Natural killer cell treated with Interleukin-12 subunit alpha and Interleukin-12 subunit beta and Interleukin-15 and Interleukin-18, amount 100 ng/mL, for 72 hours (primary cell): ENCODE data around the gene ATP13A3. TPM values are rescaled to one million over a fixed set of nuclear protein-coding genes. Genes with fewer than 3 reads are reported as not detected.

ENCODE experiments used
- ATAC-seq, 2 donors: fragments of 150-1000 bp; cut with Tn5 transposase in 1 of 2; sonication (Bioruptor Pico), chemical (Tn5 transposase) in 1 of 2; 2 replicates each; pipeline ENCODE4 v1.10.0; 2021
- DNase-seq: peaks from one replicate; pipeline ENCODE4 v3.0.0; 2022; ENCODE audit warnings: low spot score
- H3K27ac Mint-ChIP-seq, 2 donors: 1 replicate in 1 of 2; 2 replicates in 1 of 2; pipeline ENCODE4 v1.8.0; 2022; ENCODE audit warnings: mixed read lengths in 2 of 2, mild to moderate bottlenecking in 1 of 2, moderate library complexity in 1 of 2
- H3K27me3 Mint-ChIP-seq, 2 donors: 1 replicate in 1 of 2; 2 replicates in 1 of 2; pipeline ENCODE4 v1.8.0; 2022; ENCODE audit warnings: mixed read lengths in 2 of 2
- H3K36me3 Mint-ChIP-seq: one replicate; pipeline ENCODE4 v1.8.0; 2022; ENCODE audit warnings: mixed read lengths
- H3K4me1 Mint-ChIP-seq, 2 donors: 1 replicate in 1 of 2; 2 replicates in 1 of 2; pipeline ENCODE4 v1.8.0; 2022; ENCODE audit warnings: low read depth in 2 of 2, mixed read lengths in 2 of 2, mild to moderate bottlenecking in 1 of 2
- H3K4me3 Mint-ChIP-seq: one replicate; pipeline ENCODE4 v1.8.0; 2022; ENCODE audit warnings: mixed read lengths
- H3K9me3 Mint-ChIP-seq: 2 replicates; pipeline ENCODE4 v1.8.0; 2022; ENCODE audit warnings: mixed read lengths
- total RNA-seq, 2 donors: library from RNA; stranded (reverse); gene quantifications; one replicate each; pipeline ENCODE4 v1.2.3, GENCODE V29; 2022

The ATP13A3 gene
- total RNA-seq, 2 donors from 2014 or later: 67.6 to 157 TPM

DNA sequence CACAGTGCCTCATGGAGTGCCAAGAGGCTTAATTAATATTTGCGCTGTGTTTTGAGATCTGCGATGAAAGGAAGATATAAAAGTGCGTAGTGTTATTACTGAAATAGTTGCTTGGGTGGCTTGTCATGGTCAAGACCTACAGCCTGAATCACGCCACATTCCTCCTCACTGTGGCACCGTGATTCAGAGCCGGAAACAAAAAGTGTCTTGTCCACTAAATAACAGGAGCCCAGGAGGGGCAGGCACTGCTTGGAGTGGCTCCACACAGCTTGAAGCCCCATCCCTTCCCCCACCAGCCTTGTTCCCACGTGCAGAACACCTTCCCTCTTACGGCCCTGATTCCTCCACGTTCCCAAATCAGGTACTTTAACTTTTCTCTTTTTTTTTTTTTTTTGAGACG, 116.0 kb downstream of the ATP13A3 start:
- H3K4me3 Mint-ChIP-seq: no peak overlapping the region
- DNase-seq: no peak
- H3K9me3 Mint-ChIP-seq: no peaks in the 10 kb centered on the region
- H3K27me3 Mint-ChIP-seq: peaks cover 37 to 41% of the 10 kb centered on the region in 2 donors
- no peak for ATAC-seq
- H3K27ac Mint-ChIP-seq: no peak overlapping the region
- no peaks in the 10 kb centered on the region for H3K36me3 Mint-ChIP-seq
- H3K4me1 Mint-ChIP-seq: peaks cover 0 to 3% of the 10 kb centered on the region in 2 donors

DNA sequence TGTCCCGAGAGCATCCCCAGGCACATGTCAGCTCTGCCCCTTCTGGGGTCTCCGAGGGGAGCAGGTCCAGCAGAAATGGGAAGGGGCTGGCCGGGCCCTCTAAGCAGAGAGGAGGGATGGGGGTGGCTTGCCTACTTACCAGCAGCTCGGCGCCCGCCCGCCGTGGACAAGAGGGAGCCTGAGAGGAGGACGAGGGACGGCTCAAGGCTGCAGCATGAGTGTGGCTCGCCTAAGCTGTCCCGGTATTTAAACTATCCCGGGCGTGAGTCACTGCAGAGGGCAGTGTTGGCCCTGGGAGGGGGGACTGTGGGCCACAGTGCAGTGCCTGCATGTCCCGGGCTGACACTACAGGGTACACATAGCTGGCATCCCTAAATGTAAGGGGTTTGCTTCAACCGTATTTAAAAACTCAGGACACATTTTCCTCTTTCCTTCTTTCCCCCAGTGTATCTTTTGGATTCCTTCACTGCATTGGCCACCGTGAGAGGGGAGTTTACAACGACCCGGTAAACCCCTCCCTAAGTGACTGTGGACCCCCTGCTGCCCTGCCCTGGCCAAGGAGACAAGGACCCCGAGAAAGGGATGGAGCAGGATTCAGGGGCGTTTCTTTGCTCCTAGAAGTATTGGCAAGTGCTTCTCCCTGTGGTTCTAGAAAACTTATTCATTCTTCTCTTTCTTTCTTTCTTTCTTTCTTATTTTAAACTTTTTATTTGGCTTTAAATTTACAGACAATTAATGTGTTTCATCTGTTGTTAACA, 117.1 kb downstream of the ATP13A3 start, which contains the start of gene LRRC15:
LRRC15 (minus strand) TSS at position 222 of the 758 bp plus-strand sequence. CDS start 8,700 bp downstream, outside the sequence.
- H3K4me3 Mint-ChIP-seq: no peak within 1 kb of the TSS
- no peaks in the 10 kb centered on the region for H3K36me3 Mint-ChIP-seq
- DNase-seq (no peak), ATAC-seq (peak in 1 of 2 donors; percentile 19)
- no peaks in the 10 kb centered on the region for H3K4me1 Mint-ChIP-seq
- peaks cover 32 to 34% of the 10 kb centered on the region in 2 donors for H3K27me3 Mint-ChIP-seq
- no peak within 1 kb of the TSS for H3K27ac Mint-ChIP-seq
- no peaks in the 10 kb centered on the region for H3K9me3 Mint-ChIP-seq

DNA sequence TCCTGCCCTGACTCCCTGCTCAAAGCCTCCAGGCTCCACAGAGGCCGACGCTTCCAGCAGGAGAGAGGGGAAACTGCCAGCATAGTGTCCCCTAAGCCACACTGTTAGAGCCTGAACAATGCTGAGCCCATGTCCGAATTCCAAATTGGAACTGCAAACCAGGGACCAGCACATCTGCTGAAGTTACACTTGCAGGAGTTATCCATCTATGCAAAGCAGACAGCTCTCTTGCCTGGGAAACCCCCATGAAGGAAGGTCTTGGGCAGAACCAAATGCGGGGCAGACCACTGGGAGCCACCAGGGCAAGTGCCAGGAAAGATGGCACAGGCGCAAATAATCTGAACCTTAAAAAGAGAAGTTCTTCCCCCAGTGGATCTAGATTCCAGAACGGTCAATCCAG, 117.9 kb downstream of the ATP13A3 start:
- no peaks in the 10 kb centered on the region for H3K4me1 Mint-ChIP-seq
- no peaks in the 10 kb centered on the region for H3K36me3 Mint-ChIP-seq
- H3K27ac Mint-ChIP-seq: no peak overlapping the region
- peaks cover 32 to 34% of the 10 kb centered on the region in 2 donors for H3K27me3 Mint-ChIP-seq
- ATAC-seq (no peak), DNase-seq (no peak)
- H3K9me3 Mint-ChIP-seq: no peaks in the 10 kb centered on the region
- no peak overlapping the region for H3K4me3 Mint-ChIP-seq

DNA sequence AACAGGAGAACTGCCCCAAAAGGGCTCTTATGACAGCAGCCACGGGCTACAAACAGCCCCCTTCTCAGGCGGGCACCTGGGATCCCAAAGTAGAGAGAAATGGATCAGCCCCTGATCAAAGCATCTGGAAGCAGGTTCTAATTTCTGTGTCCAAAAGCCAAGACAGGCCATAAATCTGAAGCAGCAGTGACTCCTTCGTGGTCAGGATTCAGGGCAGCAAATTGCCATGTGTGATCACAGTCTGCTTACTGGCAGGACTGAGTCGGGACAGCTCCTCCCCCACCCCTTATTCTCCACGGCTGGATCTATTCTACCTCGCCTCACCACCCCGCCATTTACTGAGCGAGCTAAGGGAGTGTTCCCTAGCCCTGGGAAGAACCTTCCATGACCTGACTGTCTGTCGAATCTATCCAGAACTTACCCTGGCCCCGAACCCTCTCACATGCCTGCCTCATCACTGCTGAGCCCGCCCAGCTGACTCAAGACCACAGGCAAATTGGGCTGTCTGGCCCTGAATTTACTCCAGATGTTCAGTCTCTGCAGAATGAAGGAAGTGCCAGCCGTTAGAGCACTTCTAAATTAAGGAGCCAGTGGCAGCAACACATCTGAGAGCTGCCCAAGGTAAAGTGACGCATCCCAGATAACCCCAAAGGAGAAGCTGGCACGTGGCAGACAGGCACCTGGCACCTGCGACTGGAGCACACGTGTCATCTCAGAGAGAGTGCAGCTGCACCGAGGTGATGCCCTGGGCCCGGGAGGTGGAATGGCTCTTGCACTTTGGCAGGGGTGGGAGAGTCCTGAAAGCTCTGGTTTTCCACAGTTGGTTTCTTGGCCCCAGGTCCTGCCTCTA, 118.6 kb downstream of the ATP13A3 start:
- DNase-seq (no peak), ATAC-seq (no peak)
- Mint-ChIP-seq H3K4me1 (no peaks in the 10 kb centered on the region), H3K27me3 (peaks cover 32 to 34% of the 10 kb centered on the region in 2 donors), H3K9me3 (no peaks in the 10 kb centered on the region), H3K27ac (no peak overlapping the region), H3K36me3 (no peaks in the 10 kb centered on the region), H3K4me3 (no peak overlapping the region)

DNA sequence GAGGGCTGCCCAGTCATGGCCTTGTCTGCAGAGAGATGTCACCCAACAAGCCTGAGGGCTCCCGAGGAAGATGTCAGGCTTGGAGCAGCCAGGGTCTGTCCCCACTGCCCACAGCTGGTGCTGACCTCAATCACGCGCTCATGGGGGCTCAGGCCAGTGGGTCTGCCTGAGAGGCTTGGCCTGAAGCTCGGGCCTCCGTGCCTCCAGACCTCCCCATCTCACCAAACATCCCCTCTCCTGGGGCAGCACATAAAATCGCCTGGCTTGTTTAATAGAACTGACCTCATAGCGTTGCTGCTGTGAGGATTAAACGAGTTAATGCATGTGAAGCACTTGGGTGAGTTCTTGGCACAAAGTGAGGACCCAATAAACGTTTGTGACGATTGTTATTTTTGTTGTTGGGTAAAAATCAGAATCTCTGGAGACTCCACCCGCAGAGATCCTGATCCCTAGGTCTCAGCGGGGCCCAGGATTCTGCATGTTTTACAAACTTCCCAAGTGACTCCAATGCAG, 120.8 kb downstream of the ATP13A3 start:
- Mint-ChIP-seq H3K36me3 (no peaks in the 10 kb centered on the region), H3K27me3 (peaks cover 28 to 34% of the 10 kb centered on the region in 2 donors), H3K4me1 (no peaks in the 10 kb centered on the region), H3K9me3 (no peaks in the 10 kb centered on the region), H3K27ac (no peak overlapping the region), H3K4me3 (no peak overlapping the region)
- ATAC-seq (no peak), DNase-seq (no peak)

DNA sequence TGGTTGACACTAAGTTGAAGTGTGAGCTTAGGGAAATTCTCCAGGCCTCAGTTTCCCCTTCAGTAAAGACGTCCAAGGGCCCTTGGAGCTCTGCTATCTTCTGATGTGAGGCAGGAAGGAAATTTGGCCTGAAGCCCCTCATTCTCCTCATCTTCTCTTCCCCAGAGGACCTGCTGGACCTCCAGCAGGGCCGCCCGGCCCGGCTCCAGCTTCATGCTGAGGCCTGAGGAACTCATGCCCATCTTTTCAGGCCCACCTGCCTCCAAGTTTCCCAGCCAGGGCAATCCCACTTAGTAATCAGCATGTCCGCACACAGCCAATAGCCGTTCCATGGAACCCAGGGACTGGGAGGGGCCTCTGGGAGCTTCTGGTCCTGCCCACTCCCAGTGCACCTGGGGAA, 121.3 kb downstream of the ATP13A3 start:
- Mint-ChIP-seq H3K9me3 (no peaks in the 10 kb centered on the region), H3K27me3 (peaks cover 25 to 29% of the 10 kb centered on the region in 2 donors), H3K4me3 (no peak overlapping the region), H3K4me1 (no peaks in the 10 kb centered on the region), H3K27ac (no peak overlapping the region), H3K36me3 (no peaks in the 10 kb centered on the region)
- DNase-seq: no peak
- ATAC-seq: no peak

DNA sequence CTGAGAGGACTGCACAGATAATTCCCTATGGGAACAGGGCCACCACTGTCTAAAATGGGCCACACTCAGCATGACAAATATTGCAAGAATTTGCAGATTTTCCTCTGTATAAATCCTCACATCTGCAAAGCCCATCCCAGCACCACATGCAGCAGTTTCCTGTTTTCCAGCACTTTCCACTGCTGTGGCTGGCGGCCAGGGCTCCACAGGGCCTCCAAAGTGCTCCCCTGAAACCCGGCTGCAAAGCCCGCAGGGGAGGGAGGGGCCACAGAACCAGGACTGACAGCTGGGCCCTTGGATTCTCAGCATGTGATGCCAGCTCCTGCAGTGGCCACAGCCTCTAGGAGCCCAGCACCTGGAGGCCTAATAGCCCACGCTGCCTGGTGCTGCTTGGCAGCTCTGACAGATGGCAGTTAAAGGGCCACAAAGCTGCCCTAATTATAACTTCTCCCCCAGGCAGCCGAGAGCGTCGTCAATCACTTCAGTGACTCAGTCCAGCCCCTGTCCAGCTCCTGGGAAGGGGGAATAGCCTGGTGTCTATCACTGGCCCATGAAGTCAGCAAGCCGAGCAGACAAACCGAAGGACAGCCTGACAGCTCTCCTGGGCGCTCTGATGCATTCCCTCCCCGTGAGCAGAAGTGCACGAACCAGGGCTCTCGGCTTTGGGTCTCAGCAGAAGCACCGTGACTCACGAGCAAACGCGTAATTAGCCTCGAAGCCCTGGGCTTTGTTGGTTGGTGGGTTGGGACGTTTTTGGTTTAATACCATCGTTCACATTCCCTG, 122.0 kb downstream of the ATP13A3 start:
- H3K27me3 Mint-ChIP-seq: peaks cover 21 to 26% of the 10 kb centered on the region in 2 donors
- H3K9me3 Mint-ChIP-seq: no peaks in the 10 kb centered on the region
- no peaks in the 10 kb centered on the region for H3K4me1 Mint-ChIP-seq
- H3K4me3 Mint-ChIP-seq: no peak overlapping the region
- no peak overlapping the region for H3K27ac Mint-ChIP-seq
- ATAC-seq (no peak), DNase-seq (no peak)
- H3K36me3 Mint-ChIP-seq: no peaks in the 10 kb centered on the region

DNA sequence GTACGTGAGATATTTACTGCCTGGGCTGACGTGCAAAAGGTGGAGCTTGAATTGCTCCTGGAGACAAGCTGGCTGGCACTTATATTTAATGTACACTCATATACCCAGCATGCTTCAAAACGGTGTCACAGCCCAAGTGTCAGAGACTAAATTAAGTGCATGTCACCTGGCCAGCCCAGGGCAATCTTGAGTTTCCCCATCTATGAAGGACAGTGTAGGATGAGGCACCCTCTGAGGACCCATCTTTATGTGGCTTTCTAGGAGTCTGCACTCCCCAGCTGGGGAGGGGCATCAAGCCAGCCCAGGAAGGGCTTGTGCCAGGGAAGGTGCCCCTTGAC, 122.5 kb downstream of the ATP13A3 start:
- DNase-seq (no peak), ATAC-seq (no peak)
- no peak overlapping the region for H3K4me3 Mint-ChIP-seq
- H3K36me3 Mint-ChIP-seq: no peaks in the 10 kb centered on the region
- no peaks in the 10 kb centered on the region for H3K9me3 Mint-ChIP-seq
- no peak overlapping the region for H3K27ac Mint-ChIP-seq
- peaks cover 24 to 27% of the 10 kb centered on the region in 2 donors for H3K27me3 Mint-ChIP-seq
- no peaks in the 10 kb centered on the region for H3K4me1 Mint-ChIP-seq

DNA sequence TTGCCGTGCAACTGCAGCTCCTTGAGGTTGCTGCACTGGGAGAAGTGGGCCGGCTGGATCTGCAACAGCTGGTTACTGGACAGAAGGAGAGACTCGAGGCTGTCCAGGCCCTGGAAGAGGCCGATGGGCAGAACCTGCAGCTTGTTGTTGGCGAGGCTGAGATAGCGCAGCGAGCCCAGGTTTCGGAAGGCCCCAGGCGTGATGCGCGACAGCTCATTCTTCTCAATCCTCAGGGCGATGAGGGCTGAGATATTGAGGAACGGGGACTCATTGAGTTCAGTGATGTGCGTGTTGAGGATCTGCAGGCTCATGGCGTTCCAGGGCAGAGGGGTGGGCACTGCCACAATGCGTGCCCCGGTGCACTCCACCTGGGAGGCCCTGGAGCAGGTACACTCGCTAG, 126.2 kb downstream of the ATP13A3 start:
- H3K27me3 Mint-ChIP-seq: peaks cover 12 to 14% of the 10 kb centered on the region in 2 donors
- DNase-seq: no peak
- no peak overlapping the region for H3K4me3 Mint-ChIP-seq
- ATAC-seq: no peak
- no peaks in the 10 kb centered on the region for H3K36me3 Mint-ChIP-seq
- H3K9me3 Mint-ChIP-seq: no peaks in the 10 kb centered on the region
- H3K4me1 Mint-ChIP-seq: no peaks in the 10 kb centered on the region
- no peak overlapping the region for H3K27ac Mint-ChIP-seq

DNA sequence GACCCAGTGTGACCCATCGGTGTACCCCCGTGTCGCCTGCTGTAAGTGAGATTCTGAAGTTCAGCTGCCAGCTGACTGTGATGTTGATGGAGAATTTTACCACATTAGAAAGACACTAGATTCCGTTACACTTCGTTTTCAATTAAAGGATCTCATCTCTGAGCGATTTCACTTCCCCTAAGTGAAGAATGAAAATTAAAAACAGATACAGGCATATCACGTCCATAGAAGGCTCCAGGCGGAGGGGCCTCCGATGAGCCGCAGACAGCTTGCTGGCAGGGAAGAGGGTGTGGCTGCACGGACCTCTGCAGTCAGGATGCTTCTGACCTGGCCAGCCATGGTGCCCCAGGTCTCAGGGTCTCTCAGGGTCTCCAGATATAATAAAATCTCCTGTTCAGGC, 129.1 kb downstream of the ATP13A3 start:
- DNase-seq (no peak), ATAC-seq (no peak)
- Mint-ChIP-seq H3K27ac (no peak overlapping the region), H3K36me3 (no peaks in the 10 kb centered on the region), H3K4me3 (no peak overlapping the region), H3K4me1 (no peaks in the 10 kb centered on the region), H3K9me3 (no peaks in the 10 kb centered on the region), H3K27me3 (peaks cover 12 to 14% of the 10 kb centered on the region in 2 donors)

DNA sequence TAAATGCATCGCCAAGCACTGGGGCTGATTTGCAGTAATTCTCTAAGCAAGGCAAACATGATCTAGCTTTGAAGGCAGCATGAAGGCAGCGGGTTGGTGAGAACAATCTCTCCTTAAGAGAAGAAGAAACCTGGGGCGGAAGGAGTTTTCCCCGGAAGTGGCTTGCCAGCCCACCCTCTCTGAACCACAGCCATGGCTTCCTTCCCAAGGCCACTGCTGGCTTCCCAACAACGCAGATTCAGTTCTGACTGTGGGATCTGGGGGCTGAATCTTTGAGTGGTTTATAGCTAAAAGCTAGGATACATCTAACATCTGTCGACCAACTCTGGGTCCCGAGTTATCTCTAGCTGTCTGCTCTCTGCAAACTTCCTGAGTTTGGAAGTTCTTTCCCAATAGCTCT, 131.4 kb downstream of the ATP13A3 start:
- Mint-ChIP-seq H3K27me3 (peaks cover 12 to 14% of the 10 kb centered on the region in 2 donors), H3K27ac (no peak overlapping the region), H3K36me3 (no peaks in the 10 kb centered on the region), H3K4me1 (no peaks in the 10 kb centered on the region), H3K9me3 (no peaks in the 10 kb centered on the region), H3K4me3 (no peak overlapping the region)
- ATAC-seq: no peak
- DNase-seq: no peak

DNA sequence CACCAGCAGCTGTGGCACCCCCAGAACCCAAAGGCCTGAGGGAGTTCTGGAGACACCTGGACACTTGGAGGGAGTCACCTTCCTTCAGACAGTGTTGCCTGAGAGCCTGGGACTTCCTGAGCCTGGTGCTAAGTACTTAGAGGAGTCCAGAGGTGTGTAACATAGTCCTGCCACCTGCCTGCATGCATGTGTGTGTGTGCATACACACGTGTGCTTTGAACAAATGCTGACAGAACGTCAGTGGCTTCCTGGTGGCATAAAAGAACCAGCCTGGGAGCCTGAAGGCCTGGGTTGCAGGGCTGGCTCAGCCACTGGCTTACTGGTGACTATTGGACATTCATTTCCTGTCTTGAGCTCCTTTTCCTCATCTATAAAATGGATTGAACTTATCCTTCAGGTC, 132.5 kb downstream of the ATP13A3 start:
- H3K36me3 Mint-ChIP-seq: no peaks in the 10 kb centered on the region
- H3K27me3 Mint-ChIP-seq: peaks cover 6 to 7% of the 10 kb centered on the region in 2 donors
- H3K4me3 Mint-ChIP-seq: no peak overlapping the region
- no peaks in the 10 kb centered on the region for H3K4me1 Mint-ChIP-seq
- no peaks in the 10 kb centered on the region for H3K9me3 Mint-ChIP-seq
- no peak for DNase-seq
- ATAC-seq: no peak
- H3K27ac Mint-ChIP-seq: no peak overlapping the region
